HG03060 (cell line): ENCODE data around the gene GINS1.
"Not testable (repeated sequence)": the region's sequence is repeated elsewhere in the genome, so short reads cannot be mapped to it uniquely, and the experiment has no call there.

ENCODE experiments used
- ATAC-seq: cut with Tn5 transposase; IDR thresholded peaks from one replicate; pipeline ENCODE4 v1.9.1; 2021; ENCODE audit warnings: low read depth, moderate number of reproducible peaks; ENCODE audit not compliant: unreplicated experiment

GINS1 gene

DNA sequence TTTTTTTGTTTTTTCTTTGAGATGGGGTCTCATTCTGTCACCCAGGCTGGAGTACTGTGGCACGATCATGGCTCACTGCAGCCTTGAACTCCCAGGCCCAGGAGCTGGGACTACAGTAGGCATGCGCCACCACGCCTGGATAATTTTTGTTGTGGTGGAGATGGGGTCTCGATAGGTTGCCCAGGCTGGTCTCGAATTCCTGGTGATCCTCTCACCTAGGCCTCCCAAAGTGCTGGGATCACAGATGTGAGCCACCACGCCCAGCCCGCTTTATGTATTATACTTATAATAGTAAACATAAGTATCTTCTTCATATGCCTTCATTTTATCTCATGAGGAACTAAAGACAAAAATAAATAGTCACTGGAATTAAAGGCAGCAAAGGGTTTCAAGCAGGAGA lies 63.5 kb downstream of the GINS1 start:
- ATAC-seq: no peak

DNA sequence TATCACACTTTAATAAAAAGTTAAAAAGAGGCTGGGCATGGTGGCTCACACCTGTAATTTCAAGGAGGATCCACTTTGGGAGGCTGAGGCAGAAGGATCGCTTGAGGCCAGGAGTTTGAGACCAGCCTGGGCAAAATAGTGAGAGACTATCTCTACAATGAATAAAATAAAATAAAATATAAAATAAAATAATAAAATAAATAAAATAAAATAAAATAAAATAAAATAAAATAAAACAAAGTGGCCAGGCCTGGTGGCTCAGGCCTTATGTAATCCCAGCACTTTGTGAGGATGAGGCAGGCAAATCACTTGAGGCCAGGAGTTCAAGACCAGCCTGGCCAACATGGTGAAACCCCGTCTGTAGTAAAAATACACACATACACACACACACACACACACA lies 65.8 kb downstream of the GINS1 start:
- ATAC-seq: not testable (repeated sequence)

DNA sequence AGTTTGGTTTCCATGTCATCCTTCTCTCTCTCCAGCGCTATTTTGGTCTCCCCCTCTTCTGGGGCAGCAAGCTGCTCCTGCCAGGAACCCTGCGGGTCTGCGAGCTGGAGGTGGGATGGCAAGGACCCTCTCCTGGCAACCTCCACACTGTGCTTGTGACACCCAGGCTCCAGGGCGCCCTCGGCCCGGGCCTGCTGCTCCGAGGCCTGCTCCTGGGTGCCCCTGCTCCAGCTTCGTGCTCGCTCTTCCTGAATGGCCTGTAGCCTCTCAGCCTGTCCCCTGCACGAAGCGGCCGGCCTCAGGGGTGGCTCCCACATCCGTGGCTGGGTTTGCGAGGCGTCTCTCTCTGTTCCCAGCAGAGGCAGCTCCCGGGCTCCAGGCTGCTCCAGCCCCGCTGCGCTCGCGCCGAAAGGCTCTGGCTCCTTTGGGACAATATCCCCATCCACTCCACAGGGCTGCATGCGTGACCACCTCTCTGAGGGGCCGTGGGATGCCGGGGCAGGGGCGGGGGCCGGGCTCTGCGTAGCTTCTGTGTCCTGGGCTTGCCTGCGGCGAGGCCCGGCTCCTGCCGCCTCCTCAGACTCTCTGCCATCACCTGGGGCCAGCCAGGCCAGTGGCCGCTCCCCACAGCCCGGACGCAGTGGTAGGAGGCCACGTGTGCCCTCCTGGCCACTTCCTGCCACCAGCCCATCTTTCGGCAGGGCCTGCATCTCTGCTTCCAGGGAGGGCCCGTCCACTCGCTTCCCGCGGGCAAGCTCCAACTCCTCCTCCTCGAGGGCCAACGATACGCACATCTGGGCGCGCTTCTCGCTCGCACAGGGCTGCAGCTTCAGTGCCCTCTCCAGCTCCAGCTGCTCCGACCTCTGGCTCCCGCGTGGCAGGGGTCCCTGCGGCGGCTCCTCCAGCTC lies 68.9 kb downstream of the GINS1 start:
- ATAC-seq: no peak

DNA sequence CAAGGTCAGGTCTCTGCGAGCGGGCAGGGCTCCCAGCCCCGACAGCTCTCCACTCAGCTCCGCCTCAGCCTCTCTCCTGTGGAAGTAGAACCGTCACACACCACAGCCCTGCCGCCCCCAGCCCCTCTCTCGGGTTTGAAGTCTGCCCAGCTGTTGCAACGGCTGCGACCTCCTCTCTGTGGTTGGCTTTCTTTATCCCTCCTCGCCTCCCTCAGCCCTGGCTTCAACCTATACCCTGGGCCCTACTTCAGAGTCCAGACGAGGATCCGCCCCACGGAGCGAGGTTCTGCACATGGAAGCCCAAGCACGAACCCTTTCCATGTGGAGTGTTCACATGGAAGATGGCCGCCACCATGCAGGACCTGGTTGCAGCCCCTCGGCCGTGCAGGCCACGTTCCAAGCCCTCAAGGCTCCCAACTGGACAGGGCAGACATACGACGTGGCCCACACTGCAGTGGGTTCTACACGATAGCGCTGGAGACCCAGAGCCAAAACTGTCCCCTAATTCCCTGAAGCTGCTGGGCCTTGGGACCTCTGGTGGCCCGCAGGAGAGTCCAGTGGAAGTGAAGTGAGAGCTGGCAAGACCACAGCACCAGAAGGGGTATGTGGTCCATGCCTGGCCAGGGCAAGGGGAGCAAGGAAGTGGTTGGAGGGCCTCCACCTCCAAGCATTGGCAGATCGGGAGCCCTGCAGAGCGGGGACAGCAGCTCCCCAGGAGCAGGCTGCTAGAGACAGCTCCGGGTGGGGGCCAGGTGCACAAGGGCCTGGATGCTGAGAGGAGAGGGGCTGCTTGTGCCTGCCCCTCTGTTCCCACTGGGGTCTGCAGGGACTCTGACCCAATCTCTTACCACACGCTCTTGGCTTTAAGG lies 69.8 kb downstream of the GINS1 start:
- no peak for ATAC-seq

DNA sequence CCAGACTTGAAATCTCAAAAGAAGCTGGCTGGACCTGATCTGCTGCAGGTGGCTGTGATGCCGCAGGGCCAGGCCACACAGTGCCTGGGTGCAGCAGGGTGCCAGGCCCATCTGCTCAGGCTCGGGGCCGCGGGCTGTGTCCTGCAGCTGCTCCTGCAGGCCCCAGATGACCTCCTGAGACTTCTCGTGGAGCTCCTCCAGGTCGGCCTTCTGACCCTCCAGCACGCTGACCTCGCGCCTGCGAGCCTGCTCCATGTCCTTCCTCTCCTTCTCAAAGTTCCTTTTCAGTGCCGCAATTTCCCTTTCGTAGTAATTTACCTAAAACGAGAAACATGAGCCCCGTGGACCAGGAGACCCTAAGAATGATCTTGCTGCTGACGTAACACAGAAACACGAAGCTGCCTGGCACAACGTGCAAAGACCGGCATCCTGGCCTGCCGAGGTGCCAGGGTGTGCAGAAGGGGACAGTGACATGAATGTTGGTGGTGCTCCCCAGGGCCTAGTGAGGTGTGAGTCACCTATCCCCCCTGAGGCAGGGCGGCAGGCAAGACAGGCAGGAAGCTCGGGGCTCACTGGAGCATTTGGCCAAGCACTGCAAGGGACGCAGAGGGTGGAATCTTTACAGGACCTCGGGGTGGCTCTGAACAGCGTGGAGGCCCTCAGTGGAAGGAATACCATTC lies 71.6 kb downstream of the GINS1 start:
- no peak for ATAC-seq

DNA sequence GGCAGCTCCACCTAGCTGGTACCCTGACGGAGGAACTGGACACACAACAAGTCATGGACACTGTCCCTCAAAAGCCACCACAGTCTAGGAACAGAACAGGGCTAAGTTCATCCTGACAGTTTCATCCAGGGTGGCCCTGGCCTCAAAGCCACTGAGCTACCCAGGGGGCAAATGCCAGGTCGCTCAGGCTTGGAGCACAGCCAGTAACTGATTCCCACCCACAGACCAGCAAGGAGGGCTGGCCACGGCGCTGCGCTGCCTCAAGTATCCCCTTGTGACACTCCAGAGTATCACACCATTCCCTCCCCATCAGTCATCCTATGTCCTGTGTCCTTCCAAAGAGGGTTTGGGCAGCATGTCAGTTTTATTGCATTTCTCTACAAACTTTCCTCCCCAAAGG lies 72.2 kb downstream of the GINS1 start:
- no peak for ATAC-seq

DNA sequence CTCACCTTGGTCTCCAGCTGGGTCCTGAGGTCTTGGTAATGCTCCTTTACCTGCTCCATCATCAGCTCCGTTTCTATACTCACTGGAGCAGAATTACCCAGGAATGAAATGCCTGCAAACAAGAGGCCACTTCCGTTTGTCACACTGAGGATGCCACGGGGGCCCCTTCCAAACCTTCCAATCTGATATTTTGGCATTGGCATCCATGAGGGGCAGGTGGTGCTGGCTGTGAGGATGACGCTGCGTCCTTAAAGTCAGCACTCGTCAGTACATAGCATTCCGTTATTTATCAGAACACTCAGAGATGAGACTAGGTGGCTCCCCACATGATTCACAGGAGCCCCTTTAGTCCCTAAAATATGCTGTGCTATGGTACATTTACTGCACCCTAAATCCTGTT lies 72.7 kb downstream of the GINS1 start:
- no peak for ATAC-seq

DNA sequence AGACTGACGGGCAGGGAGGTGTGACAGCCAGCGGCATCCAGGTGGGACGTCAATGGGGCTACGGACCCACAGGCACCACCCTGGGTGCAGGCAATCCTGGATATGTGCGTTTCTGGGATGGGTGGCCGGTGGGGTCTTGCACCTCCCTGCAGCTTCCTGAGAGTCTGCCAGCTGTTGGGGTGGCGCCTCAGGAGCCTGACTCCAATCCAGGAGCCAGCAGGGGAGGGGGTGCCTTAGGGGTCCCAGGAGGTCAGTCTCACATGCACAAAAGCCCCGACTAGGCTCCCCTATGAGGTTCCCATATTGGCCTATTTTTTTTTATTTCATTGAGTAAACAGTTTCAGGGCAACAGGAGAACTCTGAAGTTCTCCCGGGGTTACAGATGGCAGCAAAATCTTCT lies 73.3 kb downstream of the GINS1 start:
- ATAC-seq: no peak

DNA sequence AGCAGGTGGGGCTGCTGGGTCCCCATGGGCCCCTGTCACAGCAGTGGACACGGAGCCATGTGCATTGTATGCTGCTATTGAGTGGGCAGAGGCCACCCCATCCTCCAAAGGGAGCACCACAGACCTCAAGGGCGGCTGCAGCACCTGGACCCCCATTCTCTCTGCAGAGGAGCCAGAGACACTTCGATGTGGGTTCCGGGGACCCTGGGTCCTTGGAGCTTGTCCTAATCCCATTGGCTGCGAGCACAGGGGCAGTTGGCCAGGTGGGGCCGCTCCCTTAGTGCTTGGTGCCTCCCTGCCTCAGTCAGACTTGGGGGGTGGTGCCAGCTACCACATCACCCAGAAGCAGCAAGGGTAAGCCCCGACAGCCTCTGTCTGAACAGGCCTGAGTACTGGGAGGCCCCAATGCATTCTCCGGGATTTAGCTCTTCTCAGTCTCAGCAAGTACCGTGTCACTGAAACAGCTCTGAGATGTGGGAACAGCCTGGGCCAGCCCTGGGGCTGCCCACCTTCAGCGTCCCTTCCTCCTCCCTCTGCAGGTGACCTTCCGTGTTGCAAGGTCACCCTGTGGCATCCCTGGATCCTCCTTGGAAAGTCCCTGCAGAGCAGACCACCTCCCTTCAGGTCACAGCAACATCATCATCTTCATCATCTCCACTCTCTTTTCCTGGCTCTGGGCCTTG lies 73.9 kb downstream of the GINS1 start:
- no peak for ATAC-seq

DNA sequence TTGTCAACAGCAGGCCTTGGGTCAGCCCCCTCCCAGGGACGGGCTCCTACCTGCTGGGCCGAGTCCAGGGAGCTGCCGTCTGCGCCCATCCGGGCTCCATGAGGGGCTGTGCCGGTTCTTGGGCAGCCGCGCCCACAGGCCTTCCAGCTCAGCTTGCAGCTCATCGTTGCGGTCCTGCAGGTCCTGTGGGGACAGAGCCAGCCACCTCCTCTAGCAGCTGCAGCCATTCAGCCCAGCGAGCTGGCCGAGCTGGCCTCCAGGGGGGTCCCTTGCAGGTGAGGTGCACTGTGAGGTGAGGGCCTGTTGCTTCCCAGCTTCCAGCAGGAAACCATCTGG lies 74.4 kb downstream of the GINS1 start:
- ATAC-seq: no peak

DNA sequence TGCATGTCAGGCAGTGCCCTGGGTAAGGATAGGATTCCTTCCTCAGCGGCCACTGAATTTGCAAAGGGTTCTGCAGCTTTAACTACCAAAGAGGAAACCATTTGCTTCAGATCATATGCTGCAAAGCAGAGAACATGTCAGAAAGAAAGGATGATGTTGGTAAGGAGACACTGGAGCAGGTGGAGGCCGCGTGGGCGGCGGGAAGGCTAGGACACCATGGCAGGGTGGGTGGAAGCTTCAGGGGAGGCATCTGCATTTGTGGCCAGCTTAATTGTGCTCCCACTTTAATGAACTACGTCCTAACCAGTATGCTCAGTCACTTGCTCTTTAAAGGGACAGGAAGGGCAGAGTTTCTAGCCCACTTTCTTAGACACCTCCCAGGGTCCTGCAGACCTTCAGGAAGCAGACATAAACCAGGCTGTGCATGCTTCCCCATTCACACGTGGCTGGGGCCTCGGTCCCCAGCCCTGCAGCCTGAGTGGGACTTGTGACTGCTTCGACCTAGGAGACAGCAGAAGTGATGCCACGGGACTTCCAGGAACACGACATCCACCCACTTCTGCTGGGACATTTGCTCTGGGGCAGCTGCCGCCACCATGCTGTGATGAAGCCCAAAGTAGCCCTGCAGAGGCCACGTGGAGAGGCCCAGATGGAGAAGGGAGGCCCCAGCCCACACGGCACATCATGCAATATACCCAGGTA lies 76.1 kb downstream of the GINS1 start:
- ATAC-seq: no peak

DNA sequence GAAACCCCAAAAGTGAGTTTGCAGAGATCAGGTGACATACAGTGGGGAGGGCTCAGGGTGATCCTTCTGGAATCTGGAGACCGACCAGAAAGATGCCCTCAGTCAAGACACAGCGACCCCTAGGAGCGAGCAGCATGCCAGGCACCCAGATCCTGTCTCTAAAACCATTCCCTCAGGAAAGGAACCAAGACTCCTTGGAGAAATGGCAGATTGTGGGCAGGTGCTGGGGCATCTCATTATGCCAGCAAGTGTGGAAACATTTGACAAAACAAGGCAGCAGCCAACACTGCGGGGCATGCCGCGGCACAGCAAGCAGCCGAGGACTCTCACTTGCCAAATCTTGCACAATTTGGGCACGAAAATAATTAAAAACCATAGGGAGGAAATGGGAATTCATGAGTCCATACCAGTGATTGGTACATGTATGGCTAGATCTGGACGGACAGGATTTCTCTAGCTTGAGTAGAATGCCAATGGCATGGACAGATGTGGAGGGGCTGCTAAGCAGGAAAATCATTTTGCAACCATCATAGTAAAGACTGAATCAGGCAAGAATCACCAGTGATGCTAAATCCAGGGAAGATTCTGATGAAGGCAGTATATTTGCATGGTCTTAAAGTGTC lies 76.9 kb downstream of the GINS1 start:
- ATAC-seq: no peak

DNA sequence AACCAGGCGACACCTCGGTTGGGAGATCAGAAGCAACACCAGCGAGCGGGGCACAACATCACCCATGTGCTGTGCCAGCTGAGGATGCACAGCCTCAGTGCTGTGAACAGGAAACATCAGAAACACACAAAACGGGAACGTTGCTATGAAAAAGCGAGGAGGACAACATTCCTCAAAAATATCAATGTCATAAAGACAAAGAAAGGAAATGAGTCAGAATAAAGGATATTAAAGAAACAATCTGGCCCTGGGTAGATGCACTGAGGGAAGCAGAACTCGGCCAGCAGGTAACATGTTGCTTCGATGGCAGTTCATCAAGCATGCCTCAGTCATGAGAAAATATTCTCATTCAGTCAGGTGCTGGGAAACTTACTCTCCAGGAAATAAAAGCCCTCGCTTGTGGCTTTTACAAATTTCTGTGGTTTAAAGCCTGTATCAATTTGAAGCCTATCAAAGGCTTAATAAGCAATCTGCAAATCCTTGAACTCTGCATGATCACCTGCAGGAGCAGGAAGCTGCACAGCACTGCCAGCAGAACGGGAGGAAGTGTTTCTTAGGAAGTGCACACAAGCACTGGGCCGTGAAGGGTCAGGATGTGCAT lies 77.5 kb downstream of the GINS1 start:
- no peak for ATAC-seq

DNA sequence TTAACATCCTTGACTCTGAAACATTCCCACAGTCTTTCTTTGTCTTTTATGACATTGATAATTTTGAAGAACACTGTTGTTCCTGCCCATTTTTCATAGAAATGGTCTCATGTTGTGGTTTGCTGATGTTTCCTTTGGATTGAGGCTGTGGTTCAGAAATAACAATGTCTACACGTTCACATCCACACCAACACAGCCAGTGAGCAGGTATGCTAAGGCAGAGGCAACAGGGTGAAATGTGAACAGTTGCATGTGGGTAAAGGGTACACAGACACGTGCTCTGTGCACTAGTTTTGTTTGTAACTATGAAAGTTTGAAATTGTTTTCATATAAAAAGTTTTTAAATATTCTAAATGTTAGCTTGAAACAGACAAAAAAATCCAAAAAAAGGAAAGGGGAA lies 78.4 kb downstream of the GINS1 start:
- no peak for ATAC-seq

DNA sequence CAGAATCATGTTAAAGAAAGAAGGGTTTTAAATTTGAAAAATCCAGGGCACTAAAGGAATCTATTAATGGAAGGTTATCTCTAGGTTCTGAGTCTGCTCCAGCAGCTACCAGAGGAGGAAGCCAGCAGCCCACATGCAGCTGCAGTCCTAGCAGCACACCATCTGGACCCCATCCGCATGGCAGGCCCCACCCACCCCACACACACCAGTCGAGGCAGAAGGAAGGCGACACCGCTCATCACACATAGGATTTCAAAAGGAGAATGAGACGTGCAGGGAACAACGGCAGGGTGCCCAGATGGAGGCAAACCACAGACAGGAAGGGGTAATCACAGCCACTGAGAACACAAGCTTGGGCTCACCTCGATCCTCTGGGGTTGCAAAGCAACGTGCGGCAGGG lies 78.9 kb downstream of the GINS1 start:
- no peak for ATAC-seq

DNA sequence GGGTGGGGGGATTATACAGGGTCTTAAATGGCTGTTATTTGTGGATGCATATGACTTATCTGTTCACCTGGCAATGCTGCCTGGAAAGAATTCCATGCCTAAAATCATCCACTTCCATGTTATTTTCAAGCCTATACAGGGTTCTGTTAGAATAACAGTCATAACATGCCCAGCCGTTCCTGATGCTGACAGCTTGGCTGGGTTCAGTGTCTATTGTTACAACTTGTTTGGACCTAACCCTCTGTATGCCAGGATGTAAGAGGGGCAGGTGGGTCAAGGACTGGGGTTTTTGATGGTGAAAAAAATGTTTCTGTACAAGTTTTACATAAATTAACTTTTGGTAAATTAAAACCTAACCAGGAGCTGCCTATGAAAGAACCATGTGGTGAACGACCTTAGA lies 79.8 kb downstream of the GINS1 start:
- no peak for ATAC-seq

DNA sequence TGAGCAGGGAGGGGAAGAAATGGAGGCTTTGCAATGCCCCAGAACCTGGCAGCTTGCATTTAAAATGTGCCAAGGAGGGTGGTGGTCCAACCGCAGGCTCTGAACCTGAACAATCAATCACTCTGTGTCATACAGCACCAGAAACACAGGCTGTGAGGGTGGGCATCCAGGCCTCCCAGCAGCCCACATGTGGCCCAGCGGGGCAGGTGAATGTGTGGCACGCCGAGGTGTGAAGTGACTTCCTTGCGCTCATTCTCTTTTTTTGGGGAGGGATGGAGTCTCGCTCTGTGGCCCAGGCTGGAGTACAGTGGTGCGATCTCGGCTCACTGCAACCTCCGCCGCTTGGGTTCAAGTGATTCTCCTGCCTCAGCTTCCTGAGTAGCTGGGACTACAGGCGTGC lies 80.5 kb downstream of the GINS1 start:
- no peak for ATAC-seq

DNA sequence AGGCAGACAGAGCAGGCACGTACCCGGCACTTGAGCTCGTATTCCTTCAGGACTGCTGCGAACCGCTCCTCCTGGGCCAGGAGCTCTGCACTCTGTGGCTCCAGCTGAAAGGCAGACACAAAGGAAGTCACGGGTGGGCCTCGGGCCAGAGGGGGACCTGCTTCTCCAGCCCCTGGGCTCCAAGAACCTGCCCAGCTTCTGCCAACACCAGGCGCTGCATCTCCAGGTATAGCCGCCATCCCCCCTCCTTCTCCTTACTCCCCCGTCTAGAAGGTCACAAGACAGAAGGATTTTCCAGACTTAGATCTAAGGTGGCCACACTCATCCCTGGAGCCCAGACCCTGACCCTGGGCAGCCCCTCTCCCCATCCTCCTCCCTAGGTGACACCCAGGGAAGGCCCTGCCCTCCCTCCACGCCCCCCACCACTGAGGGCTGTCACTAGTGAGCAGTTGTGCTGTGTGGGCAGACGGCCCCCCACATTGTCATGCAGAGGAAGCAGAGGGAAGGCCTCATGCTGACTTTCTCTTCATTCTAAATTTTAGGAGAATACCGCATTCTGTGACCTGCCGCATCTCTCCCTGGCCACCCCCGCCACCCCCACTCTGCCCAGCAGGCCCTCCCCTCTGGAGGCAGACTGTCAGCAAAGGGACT lies 81.9 kb downstream of the GINS1 start:
- ATAC-seq: no peak
